Psoas muscle (tissue), 8 donors: ENCODE measurements around the gene MISFA. TPM values are rescaled to one million over a fixed set of nuclear protein-coding genes. Genes with fewer than 3 reads are reported as not detected.

Source experiments
- ATAC-seq, 4 donors: fragments of 200-7000 bp; cut with Tn5 transposase; one replicate each; pipeline ENCODE4 v1.9.1; 2020; ENCODE audit warnings: moderate library complexity in 3 of 4, mild to moderate bottlenecking in 2 of 4
- DNase-seq, 2 donors: peaks; one replicate each; pipeline ENCODE4 v3.0.0-alpha.2; 2020
- H3K27ac ChIP-seq: fragments of 200-600 bp; one replicate; pipeline ENCODE4 v1.8.0; 2022
- H3K27me3 ChIP-seq, 3 donors: fragments of 200-600 bp in 1 of 3; one replicate each; pipeline versions ENCODE4 v1.6.1 to v1.8.0; 2013 to 2022; ENCODE audit warnings: low read length in 2 of 3, mild to moderate bottlenecking in 2 of 3, moderate library complexity in 1 of 3; ENCODE audit not compliant: insufficient read depth in 3 of 3
- H3K36me3 ChIP-seq, 2 donors: fragments of 200-600 bp in 1 of 2; one replicate each; pipeline versions ENCODE4 v1.6.1 to v1.8.0; 2013 to 2022; ENCODE audit warnings: low read depth in 1 of 2, mild to moderate bottlenecking in 1 of 2, moderate library complexity in 1 of 2; ENCODE audit not compliant: insufficient read depth in 1 of 2
- H3K4me1 ChIP-seq: fragments of 200-600 bp; one replicate; pipeline ENCODE4 v1.8.0; 2022
- H3K4me3 ChIP-seq: fragments of 200-600 bp; one replicate; pipeline ENCODE4 v1.8.0; 2022; ENCODE audit warnings: mild to moderate bottlenecking
- H3K9me3 ChIP-seq: fragments of 200-600 bp; one replicate; pipeline ENCODE4 v1.8.0; 2022
- WGBS, 3 donors: extraction: QIAGEN DNeasy Blood & Tissue Kit; methylation state at CpG; one replicate each; pipeline versions ENCODE4 v1.1.6 to v1.1.7; 2013; 5-methylcytosine and 5-hydroxymethylcytosine counted together
- intact Hi-C, 2 donors: fragments of 100-400 bp; cut with DNase I; formaldehyde crosslinking; loops; one replicate each; pipeline versions ENCODE4 v1.11.0 to v1.14.2; 2022
- polyA plus RNA-seq, 3 donors: library from polyadenylated mRNA; stranded (reverse); fragments of 200-250 nt; gene quantifications; one replicate each; pipeline ENCODE4 v1.2.3, GENCODE V29; 2013
- total RNA-seq, 4 donors: library from RNA; stranded (reverse); fragmentation: NEBNext Ultra II Directional in 2 of 4; extraction: Animal tissue kit (Norgen Biotek cat#: 25700) in 2 of 4; gene quantifications; one replicate each; pipeline versions ENCODE4 v1.2.1 to v1.2.4, GENCODE V29; 2021 to 2023
- TF ChIP-seq, protein P1 (sequence below): fragments of 200-600 bp; IDR thresholded peaks from one replicate; pipeline ENCODE4 v1.8.0; 2022; ENCODE audit warnings: antibody characterized with exemption
- donor health status: healthy with polysubstance abuse.
- donor health status: DM: no; HTN: no; CAD: no; lungs with moderate emphysema.
- donor health status: Bipolar disorder and iron deficiency.
- donor health status: healthy.
- donor health status: DM: yes; HTN: yes; CAD: no.
- donor health status: DM: no; HTN: no; CAD: no.
- donor health status: DM: no; HTN: no; CAD: no.
- donor health status: DM: yes; HTN: yes; CAD: no.

MISFA gene
- total and polyA plus RNA-seq, 7 donors = 1.4 to 7.2 (median 5.8) TPM

- DNase-seq (no peak), ATAC-seq (no peak)
- no peaks in the 10 kb centered on the region for H3K4me1 ChIP-seq
- H3K9me3 ChIP-seq = no peaks in the 10 kb centered on the region
- intact Hi-C loops = no loop called here
- no peaks in the 10 kb centered on the region for H3K27me3 ChIP-seq
- 68 to 92% (median 68%) methylated on average over 4 of the region's 4 CpGs for WGBS, 3 donors
- no peak overlapping the region for H3K27ac ChIP-seq
- H3K4me3 ChIP-seq = no peak overlapping the region
- TF ChIP-seq, protein P1, sequence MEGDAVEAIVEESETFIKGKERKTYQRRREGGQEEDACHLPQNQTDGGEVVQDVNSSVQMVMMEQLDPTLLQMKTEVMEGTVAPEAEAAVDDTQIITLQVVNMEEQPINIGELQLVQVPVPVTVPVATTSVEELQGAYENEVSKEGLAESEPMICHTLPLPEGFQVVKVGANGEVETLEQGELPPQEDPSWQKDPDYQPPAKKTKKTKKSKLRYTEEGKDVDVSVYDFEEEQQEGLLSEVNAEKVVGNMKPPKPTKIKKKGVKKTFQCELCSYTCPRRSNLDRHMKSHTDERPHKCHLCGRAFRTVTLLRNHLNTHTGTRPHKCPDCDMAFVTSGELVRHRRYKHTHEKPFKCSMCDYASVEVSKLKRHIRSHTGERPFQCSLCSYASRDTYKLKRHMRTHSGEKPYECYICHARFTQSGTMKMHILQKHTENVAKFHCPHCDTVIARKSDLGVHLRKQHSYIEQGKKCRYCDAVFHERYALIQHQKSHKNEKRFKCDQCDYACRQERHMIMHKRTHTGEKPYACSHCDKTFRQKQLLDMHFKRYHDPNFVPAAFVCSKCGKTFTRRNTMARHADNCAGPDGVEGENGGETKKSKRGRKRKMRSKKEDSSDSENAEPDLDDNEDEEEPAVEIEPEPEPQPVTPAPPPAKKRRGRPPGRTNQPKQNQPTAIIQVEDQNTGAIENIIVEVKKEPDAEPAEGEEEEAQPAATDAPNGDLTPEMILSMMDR = no peak
- no peaks in the 10 kb centered on the region for H3K36me3 ChIP-seq
Measured at GRCh38 chr11:18650353-18650752, 50.8 kb downstream of the MISFA start.

DNA sequence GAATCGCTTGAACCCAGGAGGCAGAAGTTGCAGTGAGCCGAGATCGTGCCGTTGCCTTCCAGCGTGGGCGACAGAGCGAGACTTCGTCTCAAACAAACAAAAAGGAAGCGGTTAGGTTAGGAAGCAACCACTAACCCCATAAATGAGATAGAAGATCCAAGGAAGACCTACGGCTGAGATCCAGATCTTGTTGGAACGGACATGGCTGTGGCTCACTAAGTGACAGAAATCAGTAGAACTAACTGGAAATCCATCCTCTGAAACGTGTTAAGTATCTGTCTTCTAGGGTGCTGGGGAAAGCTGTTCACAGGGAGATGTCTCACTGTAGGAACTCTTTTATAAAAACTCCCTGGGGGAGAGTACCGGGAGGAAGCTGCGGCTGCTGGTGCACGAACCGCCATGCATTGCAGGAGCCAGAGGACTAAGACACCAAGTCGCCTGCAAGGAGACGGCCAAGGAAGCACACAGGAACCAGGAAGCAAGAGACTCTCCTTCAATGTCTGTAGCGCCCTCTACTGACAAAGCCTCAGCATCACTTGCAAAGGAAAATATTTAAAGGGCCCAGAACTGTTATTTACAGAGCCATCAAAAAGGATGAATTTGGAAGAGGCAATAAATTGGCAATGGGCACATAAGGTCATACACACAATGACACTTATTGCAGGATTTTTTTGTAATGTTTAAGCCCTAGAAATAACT, 51.4 kb downstream of the MISFA start:
- Histone ChIP-seq H3K36me3 (no peaks in the 10 kb centered on the region), H3K27ac (no peak overlapping the region), H3K4me1 (no peaks in the 10 kb centered on the region), H3K27me3 (no peaks in the 10 kb centered on the region), H3K4me3 (no peak overlapping the region), H3K9me3 (no peaks in the 10 kb centered on the region)
- TF ChIP-seq, protein P1 = peak; percentile 54
- ATAC-seq = peak in 3 of 4 donors; percentile 46 to 69 (median 58)
- 68 to 72% (median 70%) methylated on average over 19 of the region's 19 CpGs for WGBS, 3 donors
- intact Hi-C loops = no loop called here
- DNase-seq = no peak

Other genes starting within 250 kb of the MISFA start
- 100 to 1,000 TPM; 254 to 867 (median 701) TPM for gene LDHA, start 205.2 kb upstream of the MISFA start, total RNA-seq
- 1,000 to 10,000 TPM in 2 of 3 donors, 100 to 1,000 TPM in 1; 903 to 1,038 (median 1,020) TPM for gene LDHA, start 205.2 kb upstream of the MISFA start, polyA plus RNA-seq
- 1 to 10 TPM in 2 of 4 donors, under 1 TPM in 1, not detected in 1; 0.64 to 3.0 (median 2.5) TPM for gene LDHC, start 187.5 kb upstream of the MISFA start, total RNA-seq
- 1 to 10 TPM in 2 of 3 donors, not detected in 1; 2.3 to 4.0 TPM for gene LDHC, start 187.5 kb upstream of the MISFA start, polyA plus RNA-seq
- not detected for gene LDHAL6A, start 143.9 kb upstream of the MISFA start, total RNA-seq
- gene LDHAL6A, start 143.9 kb upstream of the MISFA start, polyA plus RNA-seq = under 1 TPM in 1 of 3 donors, not detected in 2; 0.03 TPM
- gene TSG101, start 72.8 kb upstream of the MISFA start, total RNA-seq = 100 to 1,000 TPM in 1 of 4 donors, 10 to 100 TPM in 3; 66.5 to 105 (median 76.6) TPM
- gene TSG101, start 72.8 kb upstream of the MISFA start, polyA plus RNA-seq = 100 to 1,000 TPM in 2 of 3 donors, 10 to 100 TPM in 1; 53.2 to 143 (median 124) TPM
- gene UEVLD, start 11.1 kb upstream of the MISFA start, total RNA-seq = 10 to 100 TPM in 3 of 4 donors, 1 to 10 TPM in 1; 9.9 to 19.0 (median 14.2) TPM
- 10 to 100 TPM in 1 of 3 donors, 1 to 10 TPM in 2; 9.4 to 38.6 (median 9.6) TPM for gene UEVLD, start 11.1 kb upstream of the MISFA start, polyA plus RNA-seq
- gene SPTY2D1, start 34.6 kb downstream of the MISFA start, total RNA-seq = 10 to 100 TPM; 13.7 to 16.8 (median 15.1) TPM
- 10 to 100 TPM in 1 of 3 donors, 1 to 10 TPM in 2; 4.8 to 17.8 (median 7.3) TPM for gene SPTY2D1, start 34.6 kb downstream of the MISFA start, polyA plus RNA-seq
- gene TMEM86A, start 99.0 kb downstream of the MISFA start, total RNA-seq = 1 to 10 TPM; 1.5 to 3.9 (median 2.8) TPM
- gene TMEM86A, start 99.0 kb downstream of the MISFA start, polyA plus RNA-seq = 1 to 10 TPM in 2 of 3 donors, under 1 TPM in 1; 0.76 to 2.6 (median 2.1) TPM
- gene IGSF22, start 126.4 kb downstream of the MISFA start, total RNA-seq = under 1 TPM; 0.08 to 0.54 (median 0.46) TPM
- under 1 TPM; 0.03 to 0.87 (median 0.53) TPM for gene IGSF22, start 126.4 kb downstream of the MISFA start, polyA plus RNA-seq
- 1 to 10 TPM in 1 of 4 donors, under 1 TPM in 3; 0.22 to 1.4 (median 0.71) TPM for gene PTPN5, start 192.0 kb downstream of the MISFA start, total RNA-seq
- gene PTPN5, start 192.0 kb downstream of the MISFA start, polyA plus RNA-seq = under 1 TPM; 0.47 to 0.61 (median 0.47) TPM